Upper lobe of right lung (tissue), 1 donor: Measurements from ENCODE around the gene SMPD4. TPM values are rescaled to one million over a fixed set of nuclear protein-coding genes. Genes with fewer than 3 reads are reported as not detected.
"Not testable (repeated sequence)": the region's sequence is repeated elsewhere in the genome, so short reads cannot be mapped to it uniquely, and the experiment has no call there.

Experiments
- ATAC-seq: fragments of 200-7000 bp; cut with Tn5 transposase; one replicate; pipeline ENCODE4 v1.9.1; 2020; ENCODE audit warnings: mild to moderate bottlenecking, moderate library complexity
- DNase-seq: peaks from one replicate; pipeline ENCODE4 v3.0.0-alpha.2; 2020
- H3K27ac ChIP-seq: fragments of 200-600 bp; one replicate; pipeline ENCODE4 v1.8.0; 2022
- H3K27me3 ChIP-seq: fragments of 200-600 bp; one replicate; pipeline ENCODE4 v1.8.0; 2022; ENCODE audit warnings: mild to moderate bottlenecking
- H3K36me3 ChIP-seq: fragments of 200-600 bp; one replicate; pipeline ENCODE4 v1.8.0; 2022
- H3K4me1 ChIP-seq: fragments of 200-600 bp; one replicate; pipeline ENCODE4 v1.8.0; 2022
- H3K4me3 ChIP-seq: fragments of 200-600 bp; one replicate; pipeline ENCODE4 v1.8.0; 2022; ENCODE audit warnings: mild to moderate bottlenecking
- H3K9me3 ChIP-seq: fragments of 200-600 bp; one replicate; pipeline ENCODE4 v1.8.0; 2022
- CTCF ChIP-seq: fragments of 200-600 bp; IDR thresholded peaks from one replicate; pipeline ENCODE4 v1.8.0; 2022; ENCODE audit warnings: antibody characterized with exemption
- intact Hi-C: fragments of 100-400 bp; cut with DNase I; formaldehyde crosslinking; loops from one replicate; pipeline ENCODE4 v1.11.0; 2022
- total RNA-seq: library from RNA; stranded (reverse); fragmentation: NEBNext Ultra II Directional; extraction: Animal tissue kit (Norgen Biotek cat#: 25700); gene quantifications from one replicate; pipeline ENCODE4 v1.2.1, GENCODE V29; 2021
- donor health status: DM: no; HTN: yes; CAD: no; lungs with severe emphysema.

SMPD4 gene
- total RNA-seq, 1 donor from 2014 or later, result 41.4 TPM

GRCh38 chr2:130187268-130187667 is 5.9 kb upstream of the SMPD4 start:
- H3K27ac ChIP-seq, result no peak overlapping the region
- H3K4me1 ChIP-seq, result peaks cover 5% of the 10 kb centered on the region
- no peak for TF ChIP-seq CTCF
- no peaks in the 10 kb centered on the region for H3K27me3 ChIP-seq
- H3K4me3 ChIP-seq, result no peak overlapping the region
- DNase-seq (peak; percentile 18), ATAC-seq (no peak)
- H3K36me3 ChIP-seq, result no peaks in the 10 kb centered on the region
- H3K9me3 ChIP-seq, result no peaks in the 10 kb centered on the region
- intact Hi-C loops, result no loop called here

- no peak overlapping the region for H3K4me3 ChIP-seq
- H3K27ac ChIP-seq, result no peak overlapping the region
- DNase-seq, result no peak
- no peak for ATAC-seq
- H3K27me3 ChIP-seq, result no peaks in the 10 kb centered on the region
- intact Hi-C loops, result no loop called here
- H3K4me1 ChIP-seq, result peaks cover 5% of the 10 kb centered on the region
- H3K36me3 ChIP-seq, result no peaks in the 10 kb centered on the region
- no peaks in the 10 kb centered on the region for H3K9me3 ChIP-seq
- TF ChIP-seq CTCF, result no peak
Observed at GRCh38 chr2:130186391-130186790, 5.0 kb upstream of the SMPD4 start.

- Histone ChIP-seq H3K9me3 (no peaks in the 10 kb centered on the region), H3K4me1 (peaks cover 5% of the 10 kb centered on the region), H3K36me3 (no peaks in the 10 kb centered on the region), H3K27ac (no peak overlapping the region), H3K27me3 (no peaks in the 10 kb centered on the region), H3K4me3 (no peak overlapping the region)
- intact Hi-C loops, result no loop called here
- DNase-seq (no peak), ATAC-seq (no peak)
- no peak for TF ChIP-seq CTCF
Observed at GRCh38 chr2:130185896-130186295, 4.5 kb upstream of the SMPD4 start.

- no peak for TF ChIP-seq CTCF
- Histone ChIP-seq H3K4me3 (no peak overlapping the region), H3K9me3 (no peaks in the 10 kb centered on the region), H3K36me3 (no peaks in the 10 kb centered on the region), H3K27ac (no peak overlapping the region), H3K27me3 (no peaks in the 10 kb centered on the region), H3K4me1 (peaks cover 8% of the 10 kb centered on the region)
- intact Hi-C loops, result no loop called here
- no peak for ATAC-seq
- DNase-seq, result no peak
Observed at GRCh38 chr2:130185436-130185835, 4.0 kb upstream of the SMPD4 start.

- ATAC-seq (no peak), DNase-seq (no peak)
- TF ChIP-seq CTCF, result no peak
- no peaks in the 10 kb centered on the region for H3K9me3 ChIP-seq
- H3K36me3 ChIP-seq, result no peaks in the 10 kb centered on the region
- H3K27me3 ChIP-seq, result no peaks in the 10 kb centered on the region
- H3K27ac ChIP-seq, result no peak overlapping the region
- no peak overlapping the region for H3K4me3 ChIP-seq
- intact Hi-C loops, result no loop called here
- H3K4me1 ChIP-seq, result peaks cover 13% of the 10 kb centered on the region
Observed at GRCh38 chr2:130183512-130184373, 2.3 kb upstream of the SMPD4 start.

GRCh38 chr2:130182826-130183511 is 1.6 kb upstream of the SMPD4 start:
- intact Hi-C loops, H3K27me3 ChIP-seq, DNase-seq, H3K27ac ChIP-seq, H3K36me3 ChIP-seq, H3K9me3 ChIP-seq: not testable (repeated sequence)
- peaks cover 13% of the 10 kb centered on the region for H3K4me1 ChIP-seq
- H3K4me3 ChIP-seq, result peak overlapping the region; percentile 99
- ATAC-seq, result peak; percentile 38
